GM12801 (cell line): Measurements from ENCODE around the gene SHROOM3.

Experiments
- TF ChIP-seq, protein P1 (sequence below): IDR thresholded peaks from one replicate; pipeline ENCODE4 v1.5.1; 2011; ENCODE audit warnings: control low read depth; ENCODE audit not compliant: insufficient read length; ENCODE audit errors: extremely low read depth

The SHROOM3 gene

GRCh38 chr4:76737180-76737579 lies 302.2 kb downstream of the SHROOM3 start:
- TF ChIP-seq, protein P1, sequence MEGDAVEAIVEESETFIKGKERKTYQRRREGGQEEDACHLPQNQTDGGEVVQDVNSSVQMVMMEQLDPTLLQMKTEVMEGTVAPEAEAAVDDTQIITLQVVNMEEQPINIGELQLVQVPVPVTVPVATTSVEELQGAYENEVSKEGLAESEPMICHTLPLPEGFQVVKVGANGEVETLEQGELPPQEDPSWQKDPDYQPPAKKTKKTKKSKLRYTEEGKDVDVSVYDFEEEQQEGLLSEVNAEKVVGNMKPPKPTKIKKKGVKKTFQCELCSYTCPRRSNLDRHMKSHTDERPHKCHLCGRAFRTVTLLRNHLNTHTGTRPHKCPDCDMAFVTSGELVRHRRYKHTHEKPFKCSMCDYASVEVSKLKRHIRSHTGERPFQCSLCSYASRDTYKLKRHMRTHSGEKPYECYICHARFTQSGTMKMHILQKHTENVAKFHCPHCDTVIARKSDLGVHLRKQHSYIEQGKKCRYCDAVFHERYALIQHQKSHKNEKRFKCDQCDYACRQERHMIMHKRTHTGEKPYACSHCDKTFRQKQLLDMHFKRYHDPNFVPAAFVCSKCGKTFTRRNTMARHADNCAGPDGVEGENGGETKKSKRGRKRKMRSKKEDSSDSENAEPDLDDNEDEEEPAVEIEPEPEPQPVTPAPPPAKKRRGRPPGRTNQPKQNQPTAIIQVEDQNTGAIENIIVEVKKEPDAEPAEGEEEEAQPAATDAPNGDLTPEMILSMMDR: no peak

- TF ChIP-seq, protein P1: no peak
Observed at GRCh38 chr4:76737771-76738085, 302.7 kb downstream of the SHROOM3 start.

- TF ChIP-seq, protein P1: no peak
Observed at GRCh38 chr4:76738086-76738931, 303.3 kb downstream of the SHROOM3 start.

- TF ChIP-seq, protein P1: no peak
Observed at GRCh38 chr4:76740192-76740591, 305.2 kb downstream of the SHROOM3 start.

GRCh38 chr4:76740866-76741662 lies 306.0 kb downstream of the SHROOM3 start:
- TF ChIP-seq, protein P1: no peak

DNA sequence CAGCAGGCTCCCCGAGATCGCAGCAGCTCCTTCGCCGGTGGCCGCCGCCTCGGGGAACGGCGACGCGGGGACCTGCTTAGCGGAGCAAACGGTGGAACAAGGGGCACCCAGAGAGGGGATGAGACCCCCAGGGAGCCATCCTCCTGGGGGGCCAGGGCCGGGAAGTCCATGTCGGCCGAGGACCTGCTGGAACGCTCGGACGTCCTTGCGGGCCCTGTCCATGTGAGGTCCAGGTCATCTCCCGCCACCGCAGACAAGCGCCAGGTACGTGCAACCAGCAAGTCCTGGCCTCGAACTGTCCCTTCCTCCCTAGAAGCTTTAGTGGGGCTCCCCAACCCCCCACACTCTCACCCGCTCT lies 306.6 kb downstream of the SHROOM3 start:
- TF ChIP-seq, protein P1: no peak

DNA sequence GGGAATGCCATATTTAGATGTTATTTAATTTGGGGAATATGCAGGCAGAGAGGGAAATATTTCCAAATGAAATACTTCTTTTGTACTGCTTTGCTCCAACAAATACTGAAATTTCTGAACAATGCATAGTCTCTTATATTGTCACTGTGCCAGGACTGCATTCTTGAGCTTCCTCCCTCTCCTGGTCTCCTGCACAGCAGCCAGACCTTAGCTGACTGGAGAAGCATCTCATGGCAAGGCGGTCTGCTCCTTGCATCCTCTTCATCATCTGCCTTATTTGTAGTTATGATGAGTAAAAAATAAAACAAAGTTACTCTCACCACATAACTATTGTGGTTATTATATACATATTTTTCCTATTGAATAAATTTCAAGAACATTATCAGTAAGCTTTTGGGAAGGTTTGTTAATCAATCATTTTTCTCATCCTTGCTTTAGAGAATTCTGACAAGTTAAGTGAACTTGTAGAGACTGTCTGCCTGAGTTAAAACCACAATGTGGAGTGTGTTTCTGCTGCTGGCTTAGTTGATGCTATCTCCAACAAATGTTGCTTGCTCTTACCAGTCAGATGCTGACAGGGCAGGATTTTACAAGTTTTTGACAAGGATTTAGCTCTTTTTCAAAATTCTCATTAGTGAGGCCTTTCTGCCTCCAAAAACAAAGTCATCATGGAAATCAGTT lies 309.4 kb downstream of the SHROOM3 start:
- TF ChIP-seq, protein P1: no peak
